Urothelium cell line (cell line): ENCODE measurements around the gene BEND3.
"Not testable (repeated sequence)": the region's sequence is repeated elsewhere in the genome, so short reads cannot be mapped to it uniquely, and the experiment has no call there.

ENCODE experiments used
- DNase-seq: peaks from one replicate; pipeline ENCODE4 v3.0.0; 2011; ENCODE audit warnings: low spot score, mixed read lengths
- FAIRE-seq: peaks from 2 replicates; lab custom pipeline; 2011; peaks lifted over from hg19 to GRCh38; lab: Jason Lieb, UNC

BEND3 gene

DNA sequence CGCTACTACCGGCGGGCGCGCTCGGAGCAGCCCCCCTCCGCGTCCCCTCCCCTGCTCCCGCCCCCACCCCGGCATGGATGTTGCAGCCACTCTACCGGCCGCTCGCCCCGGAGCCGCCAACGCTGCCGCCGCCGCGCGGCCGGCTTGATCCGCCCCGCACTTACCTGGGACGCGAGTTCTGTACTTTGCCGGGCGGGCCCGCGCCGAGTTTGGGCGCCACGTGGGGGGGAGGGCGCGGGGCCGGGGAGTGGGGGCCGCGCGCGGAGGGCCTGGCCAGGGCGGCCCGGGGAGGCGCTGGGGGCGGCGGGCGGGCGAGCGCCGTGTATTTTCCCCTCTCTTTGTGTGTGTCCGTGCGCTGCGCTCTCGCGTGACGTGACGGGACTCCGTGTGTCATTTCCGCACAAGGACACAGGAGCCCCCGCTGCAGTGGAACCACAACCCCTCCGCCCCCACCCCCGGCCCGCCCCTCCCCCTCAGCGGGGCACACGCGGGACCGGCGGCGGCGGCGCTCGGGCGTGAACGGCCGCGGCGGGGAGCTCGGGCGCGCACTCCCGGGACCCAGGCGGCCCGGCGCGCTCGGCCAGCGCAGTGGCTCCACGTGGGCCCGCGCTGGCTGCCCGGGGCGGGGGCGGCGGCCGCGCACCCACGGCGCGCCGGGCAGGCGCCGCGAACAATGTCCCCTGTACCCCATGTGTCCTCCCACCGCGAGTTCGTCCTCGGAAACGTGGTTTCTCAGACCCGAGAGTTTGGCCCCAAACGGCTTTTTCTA lies at the start of gene BEND3:
TSS of gene BEND3 (minus strand) at position 590 of the 769 bp plus-strand sequence. CDS start 16,230 bp downstream, outside the sequence.
- DNase-seq (peak; percentile 33), FAIRE-seq (no peak)

- not testable (repeated sequence) for DNase-seq, FAIRE-seq
Measured at GRCh38 chr6:107164299-107164698, 49.0 kb upstream of the BEND3 start.

DNA sequence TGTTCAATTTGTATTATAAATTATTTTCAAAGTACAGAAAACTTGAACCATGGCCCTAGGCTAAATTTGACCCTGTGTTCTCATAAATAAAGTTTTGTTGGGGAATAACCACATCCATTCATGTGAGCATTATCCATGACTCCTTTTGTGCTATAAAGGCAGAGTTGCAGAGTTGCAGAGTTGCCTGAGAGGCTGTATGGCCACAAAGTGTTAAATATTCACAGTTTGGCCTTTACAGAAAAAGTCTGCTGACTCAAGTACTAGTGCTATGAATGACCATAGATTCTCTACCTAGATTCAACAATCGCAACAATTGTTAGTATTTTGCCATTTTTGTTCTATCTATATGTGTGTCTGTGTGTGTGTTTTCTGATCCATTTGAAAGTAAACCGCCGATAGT lies 46.2 kb upstream of the BEND3 start:
- FAIRE-seq (no peak), DNase-seq (no peak)

DNA sequence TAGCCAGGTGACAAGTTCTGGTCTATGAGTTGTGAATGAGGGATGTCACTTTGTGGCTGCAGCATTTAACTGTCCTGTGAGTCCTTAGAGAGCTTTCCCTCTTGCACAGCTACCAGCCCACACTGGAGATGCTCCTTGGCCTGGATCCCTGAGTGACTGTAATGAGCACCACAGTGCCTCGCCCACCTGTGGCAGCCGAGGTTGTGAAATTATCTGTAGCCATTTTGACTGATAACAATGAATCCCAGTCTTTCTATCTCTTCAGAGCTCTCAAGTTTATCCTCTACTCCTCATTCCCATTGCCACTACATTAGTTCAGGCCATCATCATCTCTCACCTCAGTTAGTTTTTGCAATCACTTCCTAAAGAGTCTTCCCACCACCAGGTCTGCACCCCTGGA lies 41.3 kb upstream of the BEND3 start:
- DNase-seq (no peak), FAIRE-seq (no peak)

GRCh38 chr6:107154801-107155160 lies 39.5 kb upstream of the BEND3 start:
- FAIRE-seq (no peak), DNase-seq (no peak)

DNA sequence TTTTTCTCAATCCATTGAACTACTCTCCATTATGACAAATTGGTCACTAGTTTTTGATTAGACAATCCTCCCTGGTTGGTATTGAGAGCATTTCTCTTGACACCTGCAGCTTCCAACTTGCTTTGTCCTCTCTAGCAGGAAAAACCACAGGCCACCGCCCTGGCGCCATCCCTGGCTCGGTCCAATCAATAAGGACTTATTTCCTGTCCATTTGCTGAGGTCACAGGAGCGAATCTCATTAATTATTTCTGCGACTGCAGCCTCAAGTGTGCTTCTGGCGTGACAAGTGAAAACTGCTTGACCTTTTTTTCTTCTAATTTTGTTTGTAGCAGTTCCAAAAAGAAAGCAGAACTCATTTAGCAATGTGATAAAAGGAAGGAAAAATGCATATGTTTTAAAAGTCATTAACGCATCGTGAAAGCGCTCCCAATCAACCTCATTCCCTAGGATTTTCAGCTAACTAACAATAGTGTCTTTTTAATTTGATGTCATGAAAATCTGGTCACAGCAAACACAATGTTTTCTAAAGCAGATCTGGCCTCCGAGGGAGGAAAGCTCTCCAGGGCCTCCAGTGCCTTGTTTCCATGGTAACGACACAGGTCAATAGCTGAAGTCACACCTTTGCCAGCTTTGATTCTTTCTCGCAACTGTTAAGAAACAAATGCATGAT lies 39.0 kb upstream of the BEND3 start:
- DNase-seq: no peak
- FAIRE-seq: no peak

DNA sequence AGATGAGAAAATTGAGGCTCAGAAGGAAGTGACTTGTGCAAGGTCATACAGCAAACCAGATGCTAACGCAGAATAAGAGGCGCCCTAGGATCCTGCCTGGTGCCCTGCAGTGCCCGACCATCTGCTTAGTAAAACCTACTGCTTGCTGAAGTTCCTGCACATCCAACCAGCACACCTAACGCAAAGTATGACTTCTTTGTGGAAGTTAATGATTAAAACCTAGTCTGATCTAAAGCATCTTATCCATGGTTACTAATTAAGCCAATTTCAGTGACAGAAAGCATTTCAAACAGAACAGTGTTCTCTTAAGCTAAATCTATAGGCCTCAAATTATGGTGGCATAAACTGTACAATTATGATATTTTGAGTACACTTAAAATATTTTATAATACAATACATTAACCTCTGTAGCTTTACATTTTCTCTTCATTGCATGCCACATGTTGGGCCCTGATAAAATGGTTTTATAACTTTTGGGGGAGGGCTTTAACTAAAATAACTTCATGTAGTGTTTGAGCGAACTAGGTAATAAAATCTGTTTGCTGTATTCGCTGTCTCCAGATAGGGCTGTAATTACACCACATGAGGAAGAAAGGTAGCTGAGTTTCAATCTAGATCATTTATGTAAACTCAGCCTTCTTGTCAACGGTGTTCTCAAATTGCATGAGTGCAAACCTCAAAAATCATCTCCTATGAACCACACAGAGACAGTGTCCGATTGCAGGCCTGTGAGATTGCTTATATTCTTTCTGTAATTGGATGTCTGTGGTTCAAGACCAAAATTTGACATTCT lies 37.5 kb upstream of the BEND3 start:
- DNase-seq (no peak), FAIRE-seq (no peak)

DNA sequence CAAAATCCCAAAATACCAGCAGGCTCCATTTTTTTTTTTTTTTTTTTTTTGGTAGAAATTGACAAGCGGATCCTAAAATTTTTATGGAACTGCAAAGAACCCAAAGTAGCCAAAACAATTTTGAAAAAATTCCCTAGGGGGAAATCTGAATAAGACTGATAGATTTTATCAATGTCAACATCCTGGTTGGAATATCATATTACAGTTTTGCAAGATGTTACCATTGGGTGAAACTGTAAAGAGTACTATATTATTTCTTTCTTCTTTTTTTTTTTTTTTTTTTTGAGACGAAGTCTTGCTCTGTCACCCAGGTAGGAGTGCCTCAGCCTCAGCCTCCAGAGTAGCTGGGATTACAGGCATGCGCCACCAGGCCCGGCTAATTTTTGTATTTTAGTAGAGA lies 29.4 kb upstream of the BEND3 start:
- no peak for FAIRE-seq
- DNase-seq: no peak

DNA sequence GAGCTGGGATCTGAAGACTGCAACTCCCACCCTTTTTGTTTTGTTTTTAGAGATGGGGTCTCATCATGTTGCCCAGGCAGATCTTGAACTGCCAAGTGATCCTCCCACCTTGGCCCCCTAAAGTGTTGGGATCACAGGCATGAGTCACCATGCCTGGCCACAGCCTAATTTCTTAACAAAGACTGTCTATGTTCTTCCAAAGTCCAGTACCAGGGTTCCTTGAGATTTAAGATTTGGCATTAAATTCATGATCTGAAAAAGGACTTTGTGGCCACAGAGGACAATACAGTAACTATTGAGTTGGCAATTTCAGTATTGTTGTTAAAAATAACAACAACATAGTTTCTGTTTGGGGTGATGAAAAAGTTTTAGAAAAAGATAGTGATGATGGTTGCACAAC lies 28.7 kb upstream of the BEND3 start:
- FAIRE-seq (no peak), DNase-seq (no peak)

DNA sequence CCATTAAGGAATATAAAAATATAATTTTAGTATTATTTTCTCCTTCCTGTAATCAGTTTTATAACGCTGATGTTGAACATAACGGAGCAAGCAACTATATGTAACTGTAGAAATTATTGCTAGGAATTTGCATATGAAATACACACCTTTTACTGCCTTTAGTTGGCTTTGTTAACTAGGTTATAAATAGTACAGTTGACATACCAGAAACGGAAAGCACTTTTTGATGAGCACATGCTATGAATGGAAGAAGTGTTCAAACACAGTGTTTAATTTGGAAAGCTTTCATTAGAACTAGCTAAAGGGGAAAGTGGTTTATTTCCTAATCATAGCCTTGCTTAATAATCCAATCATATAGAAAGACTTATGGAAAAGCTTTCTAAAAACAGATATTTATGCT lies 25.3 kb upstream of the BEND3 start:
- no peak for FAIRE-seq
- no peak for DNase-seq

DNA sequence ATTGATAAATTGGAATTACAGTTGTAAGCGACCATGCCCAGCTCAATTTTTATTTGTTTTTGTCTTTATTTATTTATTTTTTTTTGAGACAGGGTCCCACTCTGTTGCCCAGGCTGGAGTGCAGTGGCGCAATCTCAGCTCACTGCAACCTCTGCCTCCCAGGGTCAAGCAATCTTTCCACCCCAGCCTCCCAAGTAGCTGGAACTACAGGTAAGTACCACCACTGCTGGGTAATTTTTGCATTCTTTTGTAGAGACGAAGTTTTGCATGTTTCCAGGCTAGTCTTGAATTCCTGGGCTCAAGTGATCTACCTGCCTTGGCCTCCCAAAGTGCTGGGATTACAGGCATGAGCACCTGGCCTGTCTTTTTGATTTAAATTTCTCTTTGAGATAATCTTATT lies 21.0 kb upstream of the BEND3 start:
- not testable (repeated sequence) for FAIRE-seq, DNase-seq

DNA sequence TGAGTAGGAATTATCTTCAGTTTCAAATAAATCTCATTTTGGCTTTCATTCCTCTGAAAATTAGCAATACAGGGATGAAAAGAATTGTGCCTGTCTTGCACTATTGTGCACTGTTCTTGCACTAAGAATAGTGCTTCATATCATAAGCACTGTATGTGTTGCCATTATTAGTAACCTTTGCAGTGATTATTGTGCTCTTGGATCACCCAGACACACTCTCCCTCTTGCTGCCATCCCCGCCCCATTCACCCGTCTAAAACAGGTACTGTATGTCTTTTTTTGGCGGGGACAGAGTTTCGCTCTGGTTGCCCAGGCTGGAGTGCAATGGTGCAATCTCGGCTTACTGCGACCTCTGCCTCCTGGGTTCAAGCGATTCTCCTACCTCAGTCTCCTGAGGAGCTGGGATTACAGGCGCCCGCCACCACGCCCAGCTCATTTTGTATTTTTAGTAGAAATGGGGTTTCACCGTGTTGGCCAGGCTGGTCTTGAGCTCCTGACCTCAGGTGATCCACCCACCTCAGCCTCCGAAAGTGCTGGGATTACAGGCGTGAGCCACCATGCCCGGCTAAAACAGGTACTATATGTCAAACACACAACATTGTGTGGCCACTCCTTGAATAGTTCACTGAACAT lies 19.8 kb upstream of the BEND3 start:
- not testable (repeated sequence) for DNase-seq, FAIRE-seq

DNA sequence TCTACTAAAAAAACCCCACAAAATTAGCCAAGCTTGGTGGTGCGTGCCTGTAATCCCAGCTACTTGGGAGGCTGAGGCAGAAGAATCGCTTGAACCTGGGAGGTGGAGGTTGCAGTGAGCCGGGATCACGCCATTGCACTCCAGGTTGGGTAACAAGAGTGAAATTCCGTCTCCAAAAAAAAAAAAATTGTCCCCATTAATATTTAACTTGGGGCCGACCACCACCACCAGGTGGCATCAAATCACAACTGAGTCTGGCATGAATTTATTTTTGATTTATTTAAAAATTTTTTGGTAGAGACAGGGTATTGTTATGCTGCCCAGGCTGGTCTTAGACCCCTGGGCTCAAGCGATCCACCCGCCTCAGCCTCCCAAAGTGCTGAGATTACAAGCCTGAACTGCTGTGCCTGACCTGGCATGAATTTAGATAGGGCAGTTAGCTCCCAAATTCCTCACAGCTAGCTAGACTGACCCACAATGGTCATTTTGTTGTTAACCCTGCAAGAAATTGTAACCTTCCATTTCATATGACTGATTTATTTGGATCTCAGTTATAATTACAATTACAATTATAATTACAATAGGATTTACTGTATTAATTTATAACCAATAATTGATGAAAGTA lies 17.1 kb upstream of the BEND3 start:
- FAIRE-seq: no peak
- DNase-seq: no peak

- no peak for FAIRE-seq
Measured at GRCh38 chr6:107129370-107129925, 14.1 kb upstream of the BEND3 start.

GRCh38 chr6:107128577-107128976 lies 13.3 kb upstream of the BEND3 start:
- FAIRE-seq: no peak
- DNase-seq: no peak

More at GRCh38 chr6:107129370-107129925, 14.1 kb upstream of the BEND3 start:
- no peak for DNase-seq

DNA sequence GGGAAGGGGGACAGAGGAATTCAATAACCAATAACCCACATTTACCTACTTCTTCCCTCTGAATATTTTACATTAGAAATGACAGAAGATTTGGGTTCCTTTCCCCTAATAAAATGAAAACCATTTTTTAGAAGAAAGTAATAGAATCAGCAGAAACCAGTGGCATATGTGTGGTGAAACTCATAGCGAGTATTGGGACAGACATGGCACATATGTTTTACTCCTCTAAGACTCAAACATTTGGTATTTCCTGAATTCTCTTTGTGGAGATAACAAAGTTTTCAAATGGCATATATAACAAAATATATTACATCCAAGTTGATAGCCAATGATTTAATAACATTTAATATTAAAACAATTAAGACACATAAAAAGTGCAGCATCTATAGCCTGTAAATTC lies 12.9 kb upstream of the BEND3 start:
- no peak for FAIRE-seq
- no peak for DNase-seq

DNA sequence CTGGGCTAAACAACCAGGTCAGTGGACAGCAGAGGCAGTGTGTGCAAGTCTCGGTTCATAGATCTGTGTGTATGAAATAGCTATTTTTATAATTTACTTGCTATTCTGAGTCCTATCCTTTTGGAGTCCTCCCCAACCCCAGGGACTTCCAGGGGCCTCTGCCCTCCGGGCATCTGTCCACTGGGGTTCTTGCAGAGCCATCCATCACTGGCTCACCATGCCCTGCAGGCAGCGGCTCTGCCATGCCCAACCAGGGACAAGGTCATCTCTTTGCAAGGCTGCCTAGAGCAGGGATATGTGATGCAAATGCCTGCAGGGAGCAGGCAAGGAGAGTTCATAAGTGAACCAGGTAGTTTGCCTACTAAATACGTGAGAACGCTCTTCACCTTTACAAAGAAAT lies 10.5 kb upstream of the BEND3 start:
- FAIRE-seq (no peak), DNase-seq (no peak)

GRCh38 chr6:107124934-107125348 lies 9.6 kb upstream of the BEND3 start:
- FAIRE-seq: no peak
- DNase-seq: no peak

DNA sequence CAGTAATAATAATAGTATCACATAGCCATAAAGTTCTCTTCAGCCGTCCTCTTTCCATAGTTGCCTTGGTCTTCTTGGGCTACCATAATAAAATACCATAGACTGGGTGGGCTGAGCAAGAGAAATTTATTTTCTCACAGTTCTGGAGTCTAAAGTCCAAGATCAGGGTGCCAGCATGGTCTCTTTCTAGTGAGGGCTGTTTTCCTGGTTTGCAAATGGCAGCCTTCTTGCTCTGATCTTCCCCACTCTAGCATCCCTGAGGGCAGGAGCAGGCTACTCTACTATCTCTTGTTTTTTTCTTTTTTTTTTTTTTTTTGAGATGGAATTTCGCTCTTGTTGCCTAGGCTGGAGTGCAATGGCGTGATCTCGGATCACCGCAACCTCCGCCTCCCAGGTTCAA lies 8.2 kb upstream of the BEND3 start:
- DNase-seq (no peak), FAIRE-seq (no peak)

- FAIRE-seq: no peak
- no peak for DNase-seq
Measured at GRCh38 chr6:107122748-107123147, 7.4 kb upstream of the BEND3 start.
